ENCODE data around the gene RFX4. TPM values are rescaled to one million over a fixed set of nuclear protein-coding genes. Genes with fewer than 3 reads are reported as not detected.

Gene RFX4
- total and polyA plus RNA-seq, 8 donors, result 0.05 to 0.51 (median 0.12) TPM; not detected in 1

- no peak for TF ChIP-seq CTCF (IDR thresholded peaks at IDR 0.05)
- Histone ChIP-seq H3K4me1 (no peaks in the 10 kb centered on the region), H3K9me3 (no peaks in the 10 kb centered on the region), H3K27me3 (no peaks in the 10 kb centered on the region), H3K4me3 (no peak overlapping the region), H3K27ac (no peak overlapping the region), H3K36me3 (no peaks in the 10 kb centered on the region)
- ATAC-seq, result no peak
- FAIRE-seq, result no peak
- intact Hi-C loops (cut with DNase I), result no loop called here
- WGBS, 2 donors, result 85 to 90% methylated on average over 6 of the region's 6 CpGs
- no peak for DNase-seq
These were observed 137.1 kb downstream of the RFX4 start for GRCh38 chr12:106719879-106720278.

DNA sequence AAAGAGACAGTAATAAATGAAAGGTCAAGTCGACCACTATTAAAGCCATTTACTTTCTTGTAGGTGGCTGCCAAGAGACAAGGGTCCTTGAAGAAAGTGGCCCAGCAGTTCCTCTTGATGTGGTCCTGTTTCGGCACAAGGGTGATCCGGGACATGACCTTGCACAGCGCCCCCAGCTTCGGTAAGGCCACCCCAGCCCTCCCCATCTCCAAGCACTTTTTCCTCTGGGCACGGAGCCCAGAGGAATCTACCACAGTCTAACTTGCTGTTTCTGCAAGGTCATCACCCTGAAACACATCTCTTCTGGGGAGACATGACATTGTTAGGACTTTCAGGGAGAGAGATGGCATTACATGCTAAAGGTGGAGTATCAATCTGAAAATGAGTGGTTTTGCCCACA lies 137.9 kb downstream of the RFX4 start:
- H3K9me3 ChIP-seq, result no peaks in the 10 kb centered on the region
- ATAC-seq (no peak), DNase-seq (no peak), FAIRE-seq (no peak)
- no peaks in the 10 kb centered on the region for H3K27me3 ChIP-seq
- intact Hi-C loops (cut with DNase I), result no loop called here
- H3K4me1 ChIP-seq, result no peaks in the 10 kb centered on the region
- H3K4me3 ChIP-seq, result no peak overlapping the region
- no peaks in the 10 kb centered on the region for H3K36me3 ChIP-seq
- 62 to 67% methylated on average over 6 of the region's 6 CpGs for WGBS, 2 donors
- H3K27ac ChIP-seq, result no peak overlapping the region
- TF ChIP-seq CTCF (IDR thresholded peaks at IDR 0.05), result no peak

DNA sequence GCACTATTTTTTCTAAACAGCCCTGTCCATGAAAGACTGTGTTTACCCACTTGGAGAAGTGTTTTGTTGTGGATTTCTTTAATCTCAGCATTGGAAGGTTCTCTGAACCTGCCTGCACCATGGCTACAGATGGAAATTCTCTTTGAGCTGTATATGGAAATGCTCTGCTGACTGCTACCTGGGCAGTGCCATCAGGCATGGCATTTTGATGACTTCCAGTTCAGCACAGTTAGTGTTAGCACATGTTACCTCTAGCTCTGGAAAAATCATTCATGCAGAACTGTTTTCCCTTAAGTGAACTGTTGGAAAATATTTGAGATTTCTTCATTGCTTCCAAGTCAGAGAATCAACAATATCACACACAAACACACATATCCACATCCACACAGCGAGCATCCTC lies 139.1 kb downstream of the RFX4 start:
- 93 to 98% methylated on average over 1 of the region's 1 CpG for WGBS, 2 donors
- no peak for FAIRE-seq
- DNase-seq, result no peak
- intact Hi-C loops (cut with DNase I), result no loop called here
- Histone ChIP-seq H3K27me3 (no peaks in the 10 kb centered on the region), H3K36me3 (no peaks in the 10 kb centered on the region), H3K27ac (no peak overlapping the region), H3K4me1 (no peaks in the 10 kb centered on the region), H3K9me3 (no peaks in the 10 kb centered on the region), H3K4me3 (no peak overlapping the region)
- ATAC-seq, result peak in 1 of 4 donors; percentile 38
- no peak for TF ChIP-seq CTCF (IDR thresholded peaks at IDR 0.05)

DNA sequence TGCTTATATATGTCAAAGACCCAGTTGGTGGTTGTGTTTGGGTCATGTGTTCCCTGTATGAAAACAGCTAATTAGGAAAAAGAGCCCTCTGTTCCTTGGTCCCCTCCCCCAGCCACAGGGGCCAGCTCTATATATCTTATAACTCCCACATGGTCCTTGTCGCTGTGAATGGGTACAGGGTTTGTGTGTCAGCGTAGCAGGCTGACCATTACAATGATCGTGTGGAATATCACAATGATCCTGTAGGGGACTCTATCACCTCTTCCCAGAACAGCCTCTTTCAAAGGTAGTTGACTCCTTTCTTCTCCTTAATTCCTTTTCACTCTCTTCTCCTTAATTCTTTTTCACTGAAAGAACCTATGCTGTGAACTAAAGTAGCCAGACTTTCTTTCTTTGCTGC lies 140.0 kb downstream of the RFX4 start:
- ATAC-seq (no peak), FAIRE-seq (no peak), DNase-seq (no peak)
- Histone ChIP-seq H3K36me3 (no peaks in the 10 kb centered on the region), H3K4me3 (no peak overlapping the region), H3K27ac (no peak overlapping the region), H3K9me3 (no peaks in the 10 kb centered on the region), H3K4me1 (no peaks in the 10 kb centered on the region), H3K27me3 (no peaks in the 10 kb centered on the region)
- TF ChIP-seq CTCF (IDR thresholded peaks at IDR 0.05), result no peak
- 66 to 72% methylated on average over 3 of the region's 3 CpGs for WGBS, 2 donors
- intact Hi-C loops (cut with DNase I), result no loop called here

DNA sequence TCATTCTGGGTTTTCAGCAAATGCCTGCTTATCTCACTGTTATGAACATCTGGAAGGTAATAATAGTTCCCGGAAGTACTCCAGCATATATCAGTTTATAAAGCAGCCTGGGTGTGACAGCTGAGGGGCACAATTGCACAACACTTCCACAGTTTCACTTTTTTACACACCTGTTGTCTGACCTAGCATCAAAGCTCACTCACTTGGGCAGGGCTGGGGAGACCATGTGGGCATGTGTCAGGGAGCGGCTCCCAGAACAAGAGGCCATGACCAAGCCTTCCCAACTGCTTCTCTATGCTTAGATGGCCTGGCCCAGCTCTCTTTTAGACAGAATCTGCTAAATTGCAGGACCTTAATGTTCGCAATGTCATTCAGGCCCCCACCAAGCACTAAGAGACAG lies 140.6 kb downstream of the RFX4 start:
- TF ChIP-seq CTCF (IDR thresholded peaks at IDR 0.05), result no peak
- no peaks in the 10 kb centered on the region for H3K36me3 ChIP-seq
- no peaks in the 10 kb centered on the region for H3K9me3 ChIP-seq
- DNase-seq (no peak), FAIRE-seq (no peak), ATAC-seq (no peak)
- intact Hi-C loops (cut with DNase I), result no loop called here
- 75 to 86% methylated on average over 3 of the region's 3 CpGs for WGBS, 2 donors
- H3K27me3 ChIP-seq, result no peaks in the 10 kb centered on the region
- H3K4me3 ChIP-seq, result no peak overlapping the region
- no peaks in the 10 kb centered on the region for H3K4me1 ChIP-seq
- no peak overlapping the region for H3K27ac ChIP-seq

Data from pancreas (tissue), 10 donors.